ENCODE data around the gene EGFL7.
"Not testable (repeated sequence)": the region's sequence is repeated elsewhere in the genome, so short reads cannot be mapped to it uniquely, and the experiment has no call there.

EGFL7 gene

GRCh38 chr9:136703276-136703860, 40.7 kb downstream of the EGFL7 start:
- Histone ChIP-seq H3K27ac (replicated peaks; ENCODE audit: low read length) (no peak overlapping the region), H2BK15ac (ENCODE audit: low read length) (no peak overlapping the region), H3K4me2 (ENCODE audit: insufficient read depth, low read length, poor library complexity, severe bottlenecking) (no peak overlapping the region), H2AFZ (ENCODE audit: low read length) (peak overlapping the region; percentile 29), H3K4me3 (ENCODE audit: low read length in 2 of 2) (no peak overlapping the region), H3K4ac (ENCODE audit: low read length) (no peak overlapping the region), H2BK120ac (ENCODE audit: low read depth, low read length) (no peak overlapping the region), H3K9ac (ENCODE audit: low read depth, low read length, poor library complexity) (no peak overlapping the region), H3K18ac (ENCODE audit: low read length) (no peak overlapping the region), H3K79me1 (ENCODE audit: low read depth, low read length) (no peaks in the 10 kb centered on the region), H3K36me3 (replicated peaks in 1 of 2; ENCODE audit: control insufficient read depth in 2 of 2, insufficient read depth in 2 of 2, low read length in 2 of 2) (no peaks in the 10 kb centered on the region), H2AK5ac (ENCODE audit: low read depth, low read length) (no peak overlapping the region), H3K14ac (ENCODE audit: low read length) (no peak overlapping the region), H3K23ac (ENCODE audit: low read depth, low read length, poor library complexity) (no peak overlapping the region), H2BK12ac (ENCODE audit: low read length) (no peak overlapping the region), H3K27me3 (ENCODE audit: control insufficient read depth in 3 of 3, insufficient read depth in 3 of 3, low read depth in 1 of 3, low read length in 3 of 3) (peaks cover 0 to 24% (median 9%) of the 10 kb centered on the region in 3 experiments), H4K8ac (ENCODE audit: low read depth, low read length) (no peak overlapping the region), H3K9me3 (replicated peaks in 1 of 2; ENCODE audit: control insufficient read depth in 2 of 2, insufficient read depth in 1 of 2, low read depth in 1 of 2, low read length in 2 of 2) (no peaks in the 10 kb centered on the region), H3K4me1 (ENCODE audit: control insufficient read depth in 2 of 2, insufficient read depth in 1 of 2, low read depth in 1 of 2, low read length in 2 of 2) (peaks cover 1 to 7% of the 10 kb centered on the region in 2 donors), H4K91ac (ENCODE audit: low read depth, low read length, poor library complexity) (no peak overlapping the region), H2BK5ac (ENCODE audit: low read length) (no peak overlapping the region)
- no CpG with 5 or more reads among the region's 12 CpGs for WGBS, 2 donors (ENCODE audit: extremely low coverage in 2 of 2, insufficient read length in 2 of 2, insufficient replicate concordance in 1 of 2)
- no peak for DNase-seq (ENCODE audit: low spot score)

- H2BK5ac ChIP-seq (ENCODE audit: low read length), result not testable (repeated sequence)
These were observed 42.0 kb downstream of the EGFL7 start for GRCh38 chr9:136704741-136705140.

GRCh38 chr9:136705564-136705963, 42.8 kb downstream of the EGFL7 start:
- Histone ChIP-seq H3K9ac (ENCODE audit: low read depth, low read length, poor library complexity) (no peak overlapping the region), H3K79me1 (ENCODE audit: low read depth, low read length) (peaks cover 3% of the 10 kb centered on the region), H3K27me3 (ENCODE audit: control insufficient read depth in 3 of 3, insufficient read depth in 3 of 3, low read depth in 1 of 3, low read length in 3 of 3) (peaks cover 0 to 41% (median 12%) of the 10 kb centered on the region in 3 experiments), H3K4me2 (ENCODE audit: insufficient read depth, low read length, poor library complexity, severe bottlenecking) (no peak overlapping the region), H3K4me3 (ENCODE audit: low read length in 2 of 2) (no peak overlapping the region), H2BK5ac (ENCODE audit: low read length) (no peak overlapping the region), H3K14ac (ENCODE audit: low read length) (no peak overlapping the region), H3K4me1 (ENCODE audit: control insufficient read depth in 2 of 2, insufficient read depth in 1 of 2, low read depth in 1 of 2, low read length in 2 of 2) (peaks cover 1 to 11% of the 10 kb centered on the region in 2 donors), H2BK12ac (ENCODE audit: low read length) (no peak overlapping the region), H4K91ac (ENCODE audit: low read depth, low read length, poor library complexity) (no peak overlapping the region), H2AK5ac (ENCODE audit: low read depth, low read length) (no peak overlapping the region), H3K18ac (ENCODE audit: low read length) (no peak overlapping the region), H3K4ac (ENCODE audit: low read length) (no peak overlapping the region), H2BK15ac (ENCODE audit: low read length) (no peak overlapping the region), H3K36me3 (replicated peaks in 1 of 2; ENCODE audit: control insufficient read depth in 2 of 2, insufficient read depth in 2 of 2, low read length in 2 of 2) (no peaks in the 10 kb centered on the region), H4K8ac (ENCODE audit: low read depth, low read length) (no peak overlapping the region), H3K23ac (ENCODE audit: low read depth, low read length, poor library complexity) (no peak overlapping the region), H2AFZ (ENCODE audit: low read length) (no peak overlapping the region), H3K9me3 (replicated peaks in 1 of 2; ENCODE audit: control insufficient read depth in 2 of 2, insufficient read depth in 1 of 2, low read depth in 1 of 2, low read length in 2 of 2) (no peaks in the 10 kb centered on the region), H3K27ac (replicated peaks; ENCODE audit: low read length) (no peak overlapping the region), H2BK120ac (ENCODE audit: low read depth, low read length) (no peak overlapping the region)
- no CpG with 5 or more reads among the region's 7 CpGs for WGBS, 2 donors (ENCODE audit: extremely low coverage in 2 of 2, insufficient read length in 2 of 2, insufficient replicate concordance in 1 of 2)
- DNase-seq (ENCODE audit: low spot score), result no peak

More at GRCh38 chr9:136704741-136705140, 42.0 kb downstream of the EGFL7 start:
- H3K4ac ChIP-seq (ENCODE audit: low read length); H2BK15ac ChIP-seq (ENCODE audit: low read length); H2AFZ ChIP-seq (ENCODE audit: low read length); H2BK120ac ChIP-seq (ENCODE audit: low read depth, low read length); H3K27ac ChIP-seq (replicated peaks; ENCODE audit: low read length); H3K9me3 ChIP-seq (replicated peaks in 1 of 2; ENCODE audit: control insufficient read depth in 2 of 2, insufficient read depth in 1 of 2, low read depth in 1 of 2, low read length in 2 of 2); H3K4me1 ChIP-seq (ENCODE audit: control insufficient read depth in 2 of 2, insufficient read depth in 1 of 2, low read depth in 1 of 2, low read length in 2 of 2); H4K8ac ChIP-seq (ENCODE audit: low read depth, low read length); H3K9ac ChIP-seq (ENCODE audit: low read depth, low read length, poor library complexity); H3K4me3 ChIP-seq (ENCODE audit: low read length in 2 of 2); DNase-seq (ENCODE audit: low spot score); H2AK5ac ChIP-seq (ENCODE audit: low read depth, low read length); H3K79me1 ChIP-seq (ENCODE audit: low read depth, low read length); H3K4me2 ChIP-seq (ENCODE audit: insufficient read depth, low read length, poor library complexity, severe bottlenecking); H3K23ac ChIP-seq (ENCODE audit: low read depth, low read length, poor library complexity); H3K36me3 ChIP-seq (replicated peaks in 1 of 2; ENCODE audit: control insufficient read depth in 2 of 2, insufficient read depth in 2 of 2, low read length in 2 of 2); H2BK12ac ChIP-seq (ENCODE audit: low read length); H4K91ac ChIP-seq (ENCODE audit: low read depth, low read length, poor library complexity); H3K18ac ChIP-seq (ENCODE audit: low read length); H3K14ac ChIP-seq (ENCODE audit: low read length): not testable (repeated sequence)
- no CpG with 5 or more reads among the region's 8 CpGs for WGBS, 2 donors (ENCODE audit: extremely low coverage in 2 of 2, insufficient read length in 2 of 2, insufficient replicate concordance in 1 of 2)
- peaks cover 0 to 33% (median 10%) of the 10 kb centered on the region in 3 experiments for H3K27me3 ChIP-seq (ENCODE audit: control insufficient read depth in 3 of 3, insufficient read depth in 3 of 3, low read depth in 1 of 3, low read length in 3 of 3)

GRCh38 chr9:136707011-136707410, 44.3 kb downstream of the EGFL7 start:
- Histone ChIP-seq H3K27me3 (ENCODE audit: control insufficient read depth in 3 of 3, insufficient read depth in 3 of 3, low read depth in 1 of 3, low read length in 3 of 3) (peaks cover 0 to 43% (median 7%) of the 10 kb centered on the region in 3 experiments), H2AK5ac (ENCODE audit: low read depth, low read length) (peak overlapping the region; percentile 73), H3K4ac (ENCODE audit: low read length) (peak overlapping the region; percentile 69), H3K4me2 (ENCODE audit: insufficient read depth, low read length, poor library complexity, severe bottlenecking) (no peak overlapping the region), H2BK12ac (ENCODE audit: low read length) (no peak overlapping the region), H2BK15ac (ENCODE audit: low read length) (no peak overlapping the region), H3K4me3 (ENCODE audit: low read length in 2 of 2) (no peak overlapping the region), H3K18ac (ENCODE audit: low read length) (no peak overlapping the region), H2BK5ac (ENCODE audit: low read length) (no peak overlapping the region), H3K14ac (ENCODE audit: low read length) (no peak overlapping the region), H3K27ac (replicated peaks; ENCODE audit: low read length) (no peak overlapping the region), H4K8ac (ENCODE audit: low read depth, low read length) (no peak overlapping the region), H3K23ac (ENCODE audit: low read depth, low read length, poor library complexity) (no peak overlapping the region), H3K4me1 (ENCODE audit: control insufficient read depth in 2 of 2, insufficient read depth in 1 of 2, low read depth in 1 of 2, low read length in 2 of 2) (peaks cover 0 to 5% of the 10 kb centered on the region in 2 donors), H3K79me1 (ENCODE audit: low read depth, low read length) (peaks cover 3% of the 10 kb centered on the region), H3K36me3 (replicated peaks in 1 of 2; ENCODE audit: control insufficient read depth in 2 of 2, insufficient read depth in 2 of 2, low read length in 2 of 2) (no peaks in the 10 kb centered on the region), H4K91ac (ENCODE audit: low read depth, low read length, poor library complexity) (no peak overlapping the region), H3K9ac (ENCODE audit: low read depth, low read length, poor library complexity) (no peak overlapping the region), H2BK120ac (ENCODE audit: low read depth, low read length) (no peak overlapping the region), H2AFZ (ENCODE audit: low read length) (no peak overlapping the region), H3K9me3 (replicated peaks in 1 of 2; ENCODE audit: control insufficient read depth in 2 of 2, insufficient read depth in 1 of 2, low read depth in 1 of 2, low read length in 2 of 2) (no peaks in the 10 kb centered on the region)
- DNase-seq (ENCODE audit: low spot score), result no peak
- WGBS, 2 donors (ENCODE audit: extremely low coverage in 2 of 2, insufficient read length in 2 of 2, insufficient replicate concordance in 1 of 2), result no CpG with 5 or more reads among the region's 7 CpGs

Measured in neuronal stem cell (in vitro differentiated cells).